HG02852 (cell line): ENCODE measurements around the gene CDC42EP1.

Source experiments
- ATAC-seq: cut with Tn5 transposase; IDR thresholded peaks from one replicate; pipeline ENCODE4 v1.9.1; 2021; ENCODE audit warnings: mild to moderate bottlenecking, moderate library complexity; ENCODE audit not compliant: unreplicated experiment

The CDC42EP1 gene

DNA sequence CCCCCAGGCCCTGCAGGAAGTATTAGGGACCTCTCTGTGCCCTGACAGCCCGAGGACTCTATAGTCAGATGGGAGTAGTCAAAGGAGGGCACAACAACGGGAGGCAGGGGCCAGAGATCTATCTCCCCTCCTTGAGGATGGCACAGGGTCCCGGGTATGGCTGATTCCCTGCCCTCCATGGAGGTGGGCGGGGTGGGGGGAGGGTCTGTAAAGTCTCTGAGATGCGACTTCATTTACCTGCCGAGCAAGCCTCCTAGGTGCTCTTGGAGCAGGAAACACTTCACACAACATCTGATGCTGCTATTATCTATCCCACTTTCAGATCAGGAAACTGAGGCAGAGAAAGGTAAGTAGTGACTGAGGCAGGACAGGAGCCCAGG lies 769 bp upstream of the CDC42EP1 start:
- ATAC-seq: no peak

- no peak for ATAC-seq
Measured at GRCh38 chr22:37560608-37561211, 430 bp downstream of the CDC42EP1 start.

GRCh38 chr22:37561212-37562048 lies 1.1 kb downstream of the CDC42EP1 start:
- no peak for ATAC-seq

GRCh38 chr22:37562049-37562875 lies 2.0 kb downstream of the CDC42EP1 start:
- no peak for ATAC-seq

GRCh38 chr22:37563153-37564081 lies 3.1 kb downstream of the CDC42EP1 start:
- no peak for ATAC-seq

DNA sequence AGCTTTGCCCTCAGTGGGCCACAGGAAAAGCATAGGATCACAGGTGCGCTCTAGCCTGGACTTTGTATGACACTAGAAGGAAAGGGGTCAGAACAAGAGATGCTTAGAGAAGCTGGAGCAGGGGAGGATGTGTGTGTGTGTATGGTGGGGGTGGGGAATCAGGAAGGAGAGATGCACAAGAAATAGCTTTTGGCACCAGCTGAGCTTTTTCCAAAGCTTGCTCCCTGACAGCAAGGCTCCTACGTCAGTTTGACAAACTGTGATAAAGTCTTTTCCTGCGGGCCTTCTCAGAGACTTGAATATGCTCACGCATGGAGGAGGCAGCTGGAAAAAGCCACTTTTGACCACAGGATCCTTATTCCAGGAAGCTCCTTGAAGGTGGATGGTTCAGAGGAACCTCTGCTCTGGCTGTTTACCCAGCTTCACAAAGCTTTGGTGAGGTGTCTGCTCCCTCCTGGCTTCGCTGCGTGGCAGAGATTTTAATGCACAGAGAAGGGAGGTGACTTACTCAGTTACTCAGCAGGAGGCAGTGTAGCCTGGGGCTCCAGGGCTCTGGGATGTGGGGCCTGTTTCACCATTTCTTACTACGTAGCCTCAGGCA lies 3.9 kb downstream of the CDC42EP1 start:
- ATAC-seq: no peak

DNA sequence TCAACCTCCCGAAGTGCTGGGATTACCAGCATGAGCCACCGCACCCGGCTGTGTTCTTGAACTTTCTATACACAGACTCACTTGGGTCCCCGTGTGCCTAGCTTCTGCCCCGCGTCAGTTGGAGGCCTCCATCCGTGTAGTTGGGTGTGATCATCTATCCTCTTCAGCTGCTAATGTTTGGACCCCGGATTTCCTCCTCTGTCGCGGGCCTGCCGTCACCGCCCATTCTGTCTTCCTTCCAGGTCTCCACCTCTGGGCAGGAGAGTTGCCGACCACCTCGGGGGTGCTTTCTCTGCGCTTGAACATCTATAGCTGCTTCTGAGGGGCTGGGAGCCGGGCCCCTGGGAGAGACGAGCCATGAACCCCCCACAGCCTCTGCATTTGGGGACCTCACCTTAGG lies 5.5 kb downstream of the CDC42EP1 start:
- no peak for ATAC-seq

- ATAC-seq: no peak
Measured at GRCh38 chr22:37566329-37566837, 6.1 kb downstream of the CDC42EP1 start.

- ATAC-seq: peak; percentile 52
Measured at GRCh38 chr22:37566903-37567798, 6.9 kb downstream of the CDC42EP1 start.

GRCh38 chr22:37568012-37568411 lies 7.7 kb downstream of the CDC42EP1 start:
- ATAC-seq: no peak

- ATAC-seq: no peak
Measured at GRCh38 chr22:37568448-37569008, 8.2 kb downstream of the CDC42EP1 start.

- no peak for ATAC-seq
Measured at GRCh38 chr22:37569009-37569920, 9.0 kb downstream of the CDC42EP1 start.

GRCh38 chr22:37569921-37570660 lies 9.8 kb downstream of the CDC42EP1 start:
- no peak for ATAC-seq

- no peak for ATAC-seq
Measured at GRCh38 chr22:37570661-37570976, 10.3 kb downstream of the CDC42EP1 start.

- ATAC-seq: no peak
Measured at GRCh38 chr22:37571258-37571991, 11.1 kb downstream of the CDC42EP1 start.

DNA sequence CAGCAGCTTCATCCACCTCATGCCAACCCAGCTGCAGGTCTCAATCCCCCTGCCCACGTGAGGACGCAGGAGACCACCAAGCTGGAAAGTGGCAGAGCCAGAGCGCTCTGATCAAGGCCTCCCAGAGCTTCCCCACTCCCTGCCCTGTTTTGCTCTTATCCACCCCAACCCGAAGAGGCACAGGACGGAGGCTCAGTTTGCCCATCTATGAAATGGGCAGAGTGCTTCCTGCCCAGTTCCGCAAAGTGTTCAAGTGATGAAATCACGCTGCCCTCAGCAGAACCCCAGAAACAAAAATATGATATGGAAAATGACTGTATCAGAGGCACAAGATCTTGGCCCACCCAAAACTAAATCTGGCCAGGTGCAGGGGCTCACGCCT lies 11.7 kb downstream of the CDC42EP1 start:
- no peak for ATAC-seq
